Suprapubic skin (tissue), 4 donors: ENCODE measurements around the gene RALA.

Experiments
- CTCF ChIP-seq, 2 donors: fragments of 200-600 bp in 1 of 2; fragments of 450-650 bp in 1 of 2; sonication (generic) in 1 of 2; IDR thresholded peaks; one replicate each; pipeline ENCODE4 v1.5.1; 2016 to 2019; ENCODE audit warnings: antibody characterized with exemption in 2 of 2, mild to moderate bottlenecking in 1 of 2, moderate library complexity in 1 of 2
- POLR2A ChIP-seq, 2 donors: fragments of 450-650 bp; IDR thresholded peaks; one replicate each; pipeline ENCODE4 v1.6.1; 2017; ENCODE audit warnings: antibody characterized with exemption in 2 of 2, mild to moderate bottlenecking in 2 of 2, moderate library complexity in 2 of 2
- POLR2AphosphoS5 ChIP-seq, 3 donors: sonication (generic); formaldehyde crosslinking; IDR thresholded peaks; one replicate each; pipeline ENCODE4 v1.6.1; 2017; ENCODE audit warnings: antibody characterized with exemption in 3 of 3

- no peak for TF ChIP-seq POLR2A (IDR thresholded peaks at IDR 0.05)
- TF ChIP-seq CTCF (IDR thresholded peaks at IDR 0.05) = no peak
- no peak for TF ChIP-seq POLR2AphosphoS5 (IDR thresholded peaks at IDR 0.05)
These were observed 40.7 kb downstream of the RALA start for GRCh38 chr7:39664057-39664456.
